GM06990 (cell line): ENCODE measurements around the gene POLR3GL.

Experiments
- DNase-seq: peaks from one replicate; pipeline ENCODE4 v3.0.0-alpha.2; 2011; ENCODE audit not compliant: insufficient read length; ENCODE audit errors: extremely low read depth
- H3K27me3 ChIP-seq: replicated peaks from 2 replicates; pipeline ENCODE4 v1.6.0; 2011; ENCODE audit warnings: low read length; ENCODE audit not compliant: control insufficient read depth, insufficient read depth
- H3K36me3 ChIP-seq: 2 replicates; pipeline ENCODE4 v1.5.1; 2011; ENCODE audit warnings: low read length; ENCODE audit not compliant: control insufficient read depth, insufficient read depth
- H3K4me3 ChIP-seq: replicated peaks from 2 replicates; pipeline ENCODE4 v1.5.1; 2011; ENCODE audit warnings: low read depth, mild to moderate bottlenecking, control low read depth, low read length
- TF ChIP-seq, protein P1 (sequence below): IDR thresholded peaks from 2 replicates; pipeline ENCODE4 v1.5.1; 2011; ENCODE audit warnings: low read length, control low read depth, mild to moderate bottlenecking, inconsistent platforms; ENCODE audit not compliant: insufficient read depth, poor library complexity, severe bottlenecking

Gene POLR3GL, protein sequence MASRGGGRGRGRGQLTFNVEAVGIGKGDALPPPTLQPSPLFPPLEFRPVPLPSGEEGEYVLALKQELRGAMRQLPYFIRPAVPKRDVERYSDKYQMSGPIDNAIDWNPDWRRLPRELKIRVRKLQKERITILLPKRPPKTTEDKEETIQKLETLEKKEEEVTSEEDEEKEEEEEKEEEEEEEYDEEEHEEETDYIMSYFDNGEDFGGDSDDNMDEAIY

DNA sequence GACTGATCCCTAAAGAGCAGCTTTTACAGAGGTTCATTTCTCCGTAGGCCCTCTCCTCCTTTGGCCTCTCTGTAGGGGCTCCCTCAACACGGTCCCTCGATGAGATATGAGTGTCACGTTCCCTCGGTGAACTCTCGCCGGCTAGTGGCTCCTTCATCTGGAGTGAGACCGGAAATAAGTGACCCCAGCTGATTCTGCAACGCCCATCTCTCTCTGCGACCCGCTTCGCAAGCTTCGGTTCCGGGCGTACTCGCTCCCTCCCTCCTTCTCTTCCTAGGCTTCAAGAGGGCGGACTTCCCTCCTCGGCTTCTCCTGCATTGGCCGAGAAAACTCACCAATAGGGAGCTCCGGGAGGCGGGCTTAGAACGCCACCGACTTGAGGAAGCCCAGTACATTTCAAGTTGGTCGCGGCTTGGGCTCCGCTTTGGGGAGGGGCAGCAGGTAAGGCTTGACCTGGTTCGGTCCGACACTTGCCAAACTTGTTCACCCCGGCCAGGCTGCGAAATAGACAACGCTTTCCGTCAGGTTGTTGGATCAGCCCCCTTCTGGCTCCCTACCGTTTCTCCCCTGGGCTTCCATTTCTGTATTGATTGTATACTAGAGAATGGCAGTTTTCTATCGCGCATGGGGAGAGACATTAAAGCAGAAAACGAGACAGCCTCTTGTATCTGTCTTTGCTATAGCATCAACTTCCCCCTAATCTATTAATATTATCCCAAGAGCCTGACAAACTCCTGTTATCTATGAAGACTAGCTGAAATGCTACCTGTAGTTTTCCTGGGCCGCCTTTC lies at the start of gene POLR3GL, which contains the start of gene ANKRD34A:
Gene POLR3GL (plus strand): TSS at position 363 of the 791 bp plus-strand sequence. CDS start 10,176 bp downstream, outside the sequence.
Gene ANKRD34A (minus strand): TSS at position 248 of the 791 bp plus-strand sequence. CDS start 2,816 bp downstream, outside the sequence.
- TF ChIP-seq, protein P1, sequence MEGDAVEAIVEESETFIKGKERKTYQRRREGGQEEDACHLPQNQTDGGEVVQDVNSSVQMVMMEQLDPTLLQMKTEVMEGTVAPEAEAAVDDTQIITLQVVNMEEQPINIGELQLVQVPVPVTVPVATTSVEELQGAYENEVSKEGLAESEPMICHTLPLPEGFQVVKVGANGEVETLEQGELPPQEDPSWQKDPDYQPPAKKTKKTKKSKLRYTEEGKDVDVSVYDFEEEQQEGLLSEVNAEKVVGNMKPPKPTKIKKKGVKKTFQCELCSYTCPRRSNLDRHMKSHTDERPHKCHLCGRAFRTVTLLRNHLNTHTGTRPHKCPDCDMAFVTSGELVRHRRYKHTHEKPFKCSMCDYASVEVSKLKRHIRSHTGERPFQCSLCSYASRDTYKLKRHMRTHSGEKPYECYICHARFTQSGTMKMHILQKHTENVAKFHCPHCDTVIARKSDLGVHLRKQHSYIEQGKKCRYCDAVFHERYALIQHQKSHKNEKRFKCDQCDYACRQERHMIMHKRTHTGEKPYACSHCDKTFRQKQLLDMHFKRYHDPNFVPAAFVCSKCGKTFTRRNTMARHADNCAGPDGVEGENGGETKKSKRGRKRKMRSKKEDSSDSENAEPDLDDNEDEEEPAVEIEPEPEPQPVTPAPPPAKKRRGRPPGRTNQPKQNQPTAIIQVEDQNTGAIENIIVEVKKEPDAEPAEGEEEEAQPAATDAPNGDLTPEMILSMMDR = no peak
- Histone ChIP-seq H3K27me3 (no peaks in the 10 kb centered on the region), H3K4me3 (peak within 1 kb of the TSS; percentile 84), H3K36me3 (no peaks in the 10 kb centered on the region)
- peak; percentile 85 for DNase-seq

DNA sequence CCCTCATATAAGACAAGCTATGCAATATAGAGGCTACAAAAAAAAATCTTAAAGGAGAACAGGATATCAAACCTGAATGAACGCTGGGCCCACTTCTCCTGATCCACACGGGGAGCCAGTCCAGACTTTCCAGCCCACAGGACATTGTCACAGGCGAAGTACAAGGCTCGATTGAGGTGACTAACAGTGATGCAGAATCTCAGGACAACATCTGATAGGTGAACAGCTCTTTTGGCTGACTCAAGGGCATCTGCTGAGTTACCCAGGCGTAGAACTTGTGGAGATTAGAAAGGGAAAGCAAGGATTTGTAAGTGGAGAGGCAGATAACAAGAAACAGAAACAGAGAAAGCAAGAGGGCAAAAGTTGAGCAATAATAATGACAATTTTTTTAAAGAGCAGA lies 47.7 kb upstream of the POLR3GL start:
- no peak for DNase-seq
- TF ChIP-seq, protein P1 = no peak
- Histone ChIP-seq H3K4me3 (no peak overlapping the region), H3K36me3 (peaks cover 4% of the 10 kb centered on the region), H3K27me3 (no peaks in the 10 kb centered on the region)

DNA sequence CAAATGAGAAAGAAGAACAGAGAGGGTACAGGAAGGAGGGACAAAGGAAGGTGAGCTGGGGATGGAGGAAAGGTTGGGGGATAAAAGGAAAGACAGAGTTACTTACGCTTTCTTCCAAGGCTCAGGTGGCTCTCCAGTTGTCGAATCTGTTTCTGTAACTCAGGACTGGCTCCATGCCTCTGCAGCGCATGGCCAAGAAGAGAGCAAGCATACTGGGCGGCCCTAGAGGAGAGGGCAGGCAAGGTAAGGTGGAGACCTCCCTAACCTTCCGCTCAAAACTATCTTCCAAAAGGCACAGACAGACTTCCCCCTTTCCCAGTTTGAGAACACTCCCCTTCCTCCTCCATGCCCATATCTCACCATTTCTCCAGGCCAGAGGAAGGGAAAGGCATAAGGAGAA lies 46.9 kb upstream of the POLR3GL start:
- DNase-seq = no peak
- TF ChIP-seq, protein P1 = no peak
- Histone ChIP-seq H3K4me3 (peak overlapping the region; percentile 85), H3K36me3 (peaks cover 2% of the 10 kb centered on the region), H3K27me3 (no peaks in the 10 kb centered on the region)

DNA sequence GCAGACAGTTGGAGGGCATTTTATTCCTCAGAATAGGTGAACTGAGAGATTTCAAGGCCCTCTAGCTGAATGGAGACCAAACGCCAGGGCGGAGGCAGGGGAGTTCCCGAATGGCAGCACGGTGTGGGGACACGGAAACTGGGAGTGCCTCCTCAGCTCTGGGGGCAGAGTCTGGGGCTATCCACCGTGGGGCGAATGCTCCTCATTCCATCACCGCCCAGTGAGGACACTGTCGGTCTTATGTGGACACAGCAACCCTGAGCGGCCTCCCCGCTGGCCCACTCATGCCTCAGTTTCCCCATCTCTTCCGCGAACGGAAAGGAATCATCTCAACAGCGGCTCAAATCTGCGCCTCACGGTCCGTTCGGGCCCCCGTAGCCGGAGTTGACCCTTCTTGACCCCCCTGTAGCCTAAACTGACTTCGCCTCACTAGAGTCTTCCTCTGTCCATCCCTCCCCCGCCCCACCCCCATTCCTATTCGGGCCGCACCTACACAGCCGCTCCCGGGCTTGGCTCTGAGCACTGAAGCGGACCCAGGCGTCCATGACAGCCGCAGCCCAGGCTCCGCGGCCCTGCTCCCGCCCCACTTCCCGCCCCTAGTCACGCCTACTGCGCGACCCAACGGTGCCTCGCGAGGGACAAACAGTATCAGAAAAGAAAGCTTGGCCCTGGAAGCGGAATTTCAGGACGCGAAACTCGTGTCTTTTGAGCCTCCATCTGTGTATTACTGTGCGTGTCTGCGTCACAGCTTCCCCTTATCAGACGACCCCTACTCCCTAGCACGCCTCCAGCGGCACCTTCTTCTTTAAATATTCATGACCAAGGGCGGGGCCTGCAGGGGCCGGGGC lies 46.1 kb upstream of the POLR3GL start, which contains the start of gene PEX11B:
Gene PEX11B (minus strand): TSS at position 574 of the 848 bp plus-strand sequence. CDS start 29 bp downstream, at position 545.
- peaks cover 2% of the 10 kb centered on the region for H3K36me3 ChIP-seq
- H3K4me3 ChIP-seq = peak within 1 kb of the TSS; percentile 85
- TF ChIP-seq, protein P1 = no peak
- no peaks in the 10 kb centered on the region for H3K27me3 ChIP-seq
- DNase-seq = peak; percentile 92
